B cell (primary cell): ENCODE data around the gene NDUFAF5. TPM values are rescaled to one million over a fixed set of nuclear protein-coding genes. Genes with fewer than 3 reads are reported as not detected.

Experiments
- ATAC-seq: fragments of 200-7000 bp; cut with Tn5 transposase; one replicate; pipeline ENCODE4 v1.10.0; 2021; ENCODE audit warnings: low read depth, mild to moderate bottlenecking, moderate number of reproducible peaks, moderate library complexity
- CTCF ChIA-PET: fragments of 350-600 bp; sonication (Branson Sonifier 250); formaldehyde crosslinking; loops from one replicate; lab custom pipeline; 2021; ENCODE audit warnings: antibody characterized with exemption, inconsistent platforms; lab: Charles Lee
- POLR2A ChIA-PET: fragments of 350-600 bp; sonication (Branson Sonifier 250); formaldehyde crosslinking; loops from one replicate; lab custom pipeline; 2021; ENCODE audit warnings: antibody characterized with exemption; lab: Charles Lee
- DNase-seq: peaks from one replicate; pipeline ENCODE4 v3.0.0; 2013
- H2AFZ ChIP-seq: 2 replicates; pipeline ENCODE4 v1.6.1; 2012; ENCODE audit warnings: mild to moderate bottlenecking, low read depth, low read length; ENCODE audit not compliant: insufficient read depth, poor library complexity, severe bottlenecking
- H3K27ac ChIP-seq, 2 donors: 1 replicate in 1 of 2; 2 replicates in 1 of 2; pipeline ENCODE4 v1.5.1; 2012 to 2013; ENCODE audit warnings: low read length in 2 of 2, mild to moderate bottlenecking in 2 of 2, moderate library complexity in 1 of 2
- H3K27me3 ChIP-seq, 4 experiments: fragments of 200-600 bp in 1 of 4; sonication (generic) in 1 of 4; replicated peaks in 1 of 4; 1 replicate in 2 of 4; 2 replicates in 2 of 4; pipeline versions ENCODE4 v1.6.1 to v1.7.0; 2013 to 2016; ENCODE audit warnings: low read length in 3 of 4, mild to moderate bottlenecking in 2 of 4, mixed read lengths in 1 of 4, moderate library complexity in 1 of 4; ENCODE audit not compliant: insufficient read depth in 4 of 4, control insufficient read depth in 3 of 4; ENCODE audit errors: control extremely low read depth in 1 of 4
- H3K36me3 ChIP-seq, 2 experiments: replicated peaks in 1 of 2; 1 replicate in 1 of 2; 2 replicates in 1 of 2; pipeline versions ENCODE4 v1.6.1 to v1.7.1; 2013; ENCODE audit warnings: low read length in 1 of 2; ENCODE audit not compliant: insufficient read depth in 2 of 2, control insufficient read depth in 1 of 2; ENCODE audit errors: control extremely low read depth in 1 of 2, extremely low read depth in 1 of 2
- H3K4me1 ChIP-seq, 2 donors: fragments of 200-600 bp in 1 of 2; sonication (generic) in 1 of 2; 1 replicate in 1 of 2; 2 replicates in 1 of 2; pipeline versions ENCODE4 v1.5.1 to v1.6.1; 2013 to 2017; ENCODE audit warnings: low read length in 2 of 2; ENCODE audit not compliant: control insufficient read depth in 2 of 2, insufficient read depth in 2 of 2
- H3K4me2 ChIP-seq: replicated peaks from 2 replicates; pipeline ENCODE3; 2012; ENCODE audit warnings: mild to moderate bottlenecking, low read depth, low read length; ENCODE audit not compliant: poor library complexity, severe bottlenecking
- H3K4me3 ChIP-seq, 5 experiments: fragments of 200-600 bp in 1 of 5; sonication (generic) in 1 of 5; 1 replicate in 3 of 5; 2 replicates in 2 of 5; pipeline versions ENCODE4 v1.5.1 to v1.7.0; 2011 to 2016; ENCODE audit warnings: low read length in 4 of 5, mild to moderate bottlenecking in 4 of 5, low read depth in 2 of 5, control low read depth in 1 of 5, moderate library complexity in 1 of 5; ENCODE audit not compliant: insufficient read depth in 1 of 5; ENCODE audit errors: control extremely low read depth in 1 of 5, extremely low read depth in 1 of 5
- H3K79me2 ChIP-seq: fragments of 200-600 bp; sonication (generic); one replicate; pipeline ENCODE4 v1.6.0; 2016; ENCODE audit warnings: low read length; ENCODE audit not compliant: control insufficient read depth, insufficient read depth
- H3K9ac ChIP-seq: fragments of 200-600 bp; sonication (generic); 2 replicates; pipeline ENCODE4 v1.6.1; 2017; ENCODE audit warnings: mild to moderate bottlenecking, low read length, moderate library complexity
- H3K9me3 ChIP-seq, 3 donors: one replicate each; pipeline versions ENCODE4 v1.6.1 to v1.7.1; 2013; ENCODE audit warnings: low read length in 2 of 3; ENCODE audit not compliant: control insufficient read depth in 2 of 3, insufficient read depth in 1 of 3; ENCODE audit errors: control extremely low read depth in 1 of 3
- H4K20me1 ChIP-seq: 2 replicates; pipeline ENCODE4 v1.6.0; 2012; ENCODE audit warnings: mild to moderate bottlenecking, low read length; ENCODE audit not compliant: insufficient read depth, control insufficient read depth, poor library complexity, severe bottlenecking
- H3K27ac Mint-ChIP-seq: one replicate; pipeline ENCODE4 v1.8.0; 2021; ENCODE audit warnings: mixed read lengths
- H3K27me3 Mint-ChIP-seq: one replicate; pipeline ENCODE4 v1.8.0; 2021; ENCODE audit warnings: mixed read lengths
- H3K4me1 Mint-ChIP-seq: one replicate; pipeline ENCODE4 v1.8.0; 2021; ENCODE audit warnings: mixed read lengths
- H3K4me3 Mint-ChIP-seq: one replicate; pipeline ENCODE4 v1.8.0; 2021; ENCODE audit warnings: mixed read lengths
- H3K9me3 Mint-ChIP-seq: one replicate; pipeline ENCODE4 v1.8.0; 2022; ENCODE audit warnings: mixed read lengths; ENCODE audit not compliant: insufficient read depth
- CTCF ChIP-seq: fragments of 200-600 bp; IDR thresholded peaks from one replicate; pipeline ENCODE4 v1.8.0; 2022; ENCODE audit warnings: antibody characterized with exemption, mild to moderate bottlenecking
- EZH2 ChIP-seq: IDR thresholded peaks from 2 replicates; pipeline ENCODE4 v1.6.1; 2012; ENCODE audit warnings: borderline replicate concordance, low read depth, mild to moderate bottlenecking, moderate library complexity, low read length; ENCODE audit not compliant: insufficient read depth, poor library complexity, severe bottlenecking
- WGBS: methylation state at CpG from one replicate; pipeline ENCODE4 v1.1.5; 2013; ENCODE audit warnings: missing lambda C conversion rate; ENCODE audit not compliant: insufficient coverage; 5-methylcytosine and 5-hydroxymethylcytosine counted together
- intact Hi-C: fragments of 100-400 bp; cut with micrococcal nuclease; formaldehyde crosslinking; loops from one replicate; pipeline ENCODE4 v1.10.0; 2022
- polyA plus RNA-seq: library from polyadenylated mRNA; depleted of rRNA; stranded (reverse); fragments of >200 nt; gene quantifications from 2 replicates; pipeline ENCODE4 v1.2.3, GENCODE V29; 2012
- total RNA-seq, 2 donors: library from RNA; stranded (reverse); fragments of 120-200 nt in 1 of 2; gene quantifications; 1 replicate in 1 of 2; 2 replicates in 1 of 2; pipeline versions ENCODE4 v1.2.3 to v1.2.4, GENCODE V29; 2013 to 2022

NDUFAF5 gene
- total and polyA plus RNA-seq, 2 donors (not counting 1 experiment from before 2014, with no cell fraction given): 6.5 to 28.8 TPM

DNA sequence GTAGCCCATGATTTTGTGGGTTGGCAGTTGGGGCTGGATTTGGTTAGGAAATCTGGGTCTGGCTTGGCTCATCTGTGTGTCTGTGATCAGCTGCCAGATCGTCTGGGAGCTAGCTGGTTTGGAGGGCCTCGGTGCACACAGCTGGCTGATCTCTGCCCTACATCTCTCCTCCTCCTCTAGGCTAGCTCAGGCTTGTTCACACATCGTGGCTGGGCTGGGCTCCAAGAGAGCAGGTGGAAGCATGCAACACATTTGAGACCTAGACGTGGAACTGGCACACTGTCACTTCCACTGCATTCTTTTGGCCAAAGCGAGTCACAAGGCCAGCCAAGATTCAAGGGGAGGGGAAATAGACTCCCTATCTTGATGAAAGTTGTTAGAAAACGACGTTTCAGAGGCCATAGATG, 15.9 kb downstream of the NDUFAF5 start:
- H3K9me3 Mint-ChIP-seq: no peaks in the 10 kb centered on the region
- POLR2A ChIA-PET: no interaction called here
- peaks cover 2 to 68% of the 10 kb centered on the region in 2 experiments for H3K36me3 ChIP-seq

GRCh38 chr20:13809373-13809772, 24.5 kb downstream of the NDUFAF5 start:
- POLR2A ChIA-PET: no interaction called here

More for the DNA sequence above, 15.9 kb downstream of the NDUFAF5 start:
- 69% methylated on average over 4 of the region's 7 CpGs for WGBS
- H3K9me3 ChIP-seq: no peaks in the 10 kb centered on the region
- no peak overlapping the region for H3K4me2 ChIP-seq
- TF ChIP-seq EZH2 (no peak), CTCF (no peak)
- no peak overlapping the region for H3K9ac ChIP-seq
- Mint-ChIP-seq H3K27ac (no peak overlapping the region), H3K4me1 (no peaks in the 10 kb centered on the region), H3K27me3 (no peaks in the 10 kb centered on the region), H3K4me3 (no peak overlapping the region)
- H3K4me3 ChIP-seq: no peak overlapping the region
- CTCF ChIA-PET: interaction anchor here (0.8 kb wide), 1 partner anchor 19 kb away, joined by 3 read pairs; no protein-coding TSS in a partner anchor
- H3K79me2 ChIP-seq: no peaks in the 10 kb centered on the region
- no peak overlapping the region for H3K27ac ChIP-seq
- H4K20me1 ChIP-seq: no peaks in the 10 kb centered on the region
- H3K4me1 ChIP-seq: no peaks in the 10 kb centered on the region
- no peak overlapping the region for H2AFZ ChIP-seq
- no peaks in the 10 kb centered on the region for H3K27me3 ChIP-seq
- intact Hi-C loops: no loop called here
- DNase-seq (no peak), ATAC-seq (no peak)

More at GRCh38 chr20:13809373-13809772, 24.5 kb downstream of the NDUFAF5 start:
- peaks cover 26 to 67% of the 10 kb centered on the region in 2 experiments for H3K36me3 ChIP-seq
- H3K9me3 ChIP-seq: no peaks in the 10 kb centered on the region
- no peaks in the 10 kb centered on the region for H3K79me2 ChIP-seq
- Mint-ChIP-seq H3K27me3 (no peaks in the 10 kb centered on the region), H3K9me3 (no peaks in the 10 kb centered on the region), H3K4me3 (no peak overlapping the region), H3K27ac (no peak overlapping the region), H3K4me1 (no peaks in the 10 kb centered on the region)
- intact Hi-C loops: no loop called here
- H3K27ac ChIP-seq: no peak overlapping the region
- H3K9ac ChIP-seq: no peak overlapping the region
- no peak overlapping the region for H3K4me2 ChIP-seq
- no peaks in the 10 kb centered on the region for H3K4me1 ChIP-seq
- no peak overlapping the region for H2AFZ ChIP-seq
- no peak for DNase-seq
- no peak for TF ChIP-seq EZH2
- no peak for TF ChIP-seq CTCF
- 75% methylated on average over 2 of the region's 2 CpGs for WGBS
- CTCF ChIA-PET: interaction anchor here (0.9 kb wide), 1 partner anchor 11 kb away, joined by 3 read pairs; no protein-coding TSS in a partner anchor
- H3K4me3 ChIP-seq: no peak overlapping the region
- no peak for ATAC-seq
- no peaks in the 10 kb centered on the region for H3K27me3 ChIP-seq
- no peaks in the 10 kb centered on the region for H4K20me1 ChIP-seq
